Stimulated activated CD8-positive, alpha-beta memory T cell treated with anti-CD3 and anti-CD28 coated beads, Interleukin-12 subunit alpha, Interleukin-12 subunit beta, amount 100 ng/mL, for 24 hours (primary cell): ENCODE results near the gene KRT74.
A peak's percentile ranks its signal among the peaks of the same experiment; 100 is the strongest.
"Not testable (repeated sequence)": the region's sequence is repeated elsewhere in the genome, so short reads cannot be mapped to it uniquely, and the experiment has no call there.

ENCODE experiments used
- DNase-seq: peaks from one replicate; pipeline ENCODE4 v3.0.0-alpha.2; 2020; ENCODE audit errors: extremely low read depth

KRT74 gene

DNA sequence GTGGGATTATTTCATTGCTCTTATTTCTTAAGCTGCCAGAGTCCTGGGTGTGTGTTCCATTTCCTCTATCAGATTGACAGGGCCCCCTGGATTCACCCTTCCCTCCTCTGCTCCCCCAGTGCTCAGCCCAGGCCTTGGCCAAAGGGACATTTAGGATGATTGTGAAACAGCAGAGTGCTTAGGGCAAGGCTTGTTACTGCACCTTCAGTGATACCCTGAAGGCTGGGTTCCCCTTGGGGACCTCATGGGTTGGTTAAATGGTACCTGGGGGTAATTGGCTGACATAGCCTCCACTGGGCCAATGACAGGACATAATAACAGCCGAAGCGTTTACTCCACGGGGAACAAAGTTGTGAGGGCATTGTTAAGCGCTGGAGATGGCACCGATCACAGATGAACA lies 28.9 kb upstream of the KRT74 start:
- no peak for DNase-seq

DNA sequence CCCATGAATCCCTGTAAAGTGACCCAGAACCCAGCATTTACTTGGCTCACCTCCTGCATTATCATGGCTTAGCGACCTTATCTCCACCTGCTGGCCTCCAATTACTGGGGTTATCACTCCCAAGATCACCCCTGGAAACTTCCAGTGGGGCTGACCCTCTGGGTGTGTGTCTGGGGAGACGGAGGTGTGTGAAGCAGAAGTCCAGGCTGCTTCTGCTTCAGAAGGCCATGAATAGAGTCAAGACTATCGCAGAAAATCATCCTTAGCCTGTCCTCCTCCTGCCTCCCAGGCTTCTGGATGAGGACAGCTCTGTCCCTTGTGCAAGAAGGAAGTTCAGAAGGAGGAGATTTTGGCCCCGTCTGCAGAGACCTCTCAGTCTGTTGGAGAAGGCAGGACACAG lies 28.0 kb upstream of the KRT74 start:
- no peak for DNase-seq

DNA sequence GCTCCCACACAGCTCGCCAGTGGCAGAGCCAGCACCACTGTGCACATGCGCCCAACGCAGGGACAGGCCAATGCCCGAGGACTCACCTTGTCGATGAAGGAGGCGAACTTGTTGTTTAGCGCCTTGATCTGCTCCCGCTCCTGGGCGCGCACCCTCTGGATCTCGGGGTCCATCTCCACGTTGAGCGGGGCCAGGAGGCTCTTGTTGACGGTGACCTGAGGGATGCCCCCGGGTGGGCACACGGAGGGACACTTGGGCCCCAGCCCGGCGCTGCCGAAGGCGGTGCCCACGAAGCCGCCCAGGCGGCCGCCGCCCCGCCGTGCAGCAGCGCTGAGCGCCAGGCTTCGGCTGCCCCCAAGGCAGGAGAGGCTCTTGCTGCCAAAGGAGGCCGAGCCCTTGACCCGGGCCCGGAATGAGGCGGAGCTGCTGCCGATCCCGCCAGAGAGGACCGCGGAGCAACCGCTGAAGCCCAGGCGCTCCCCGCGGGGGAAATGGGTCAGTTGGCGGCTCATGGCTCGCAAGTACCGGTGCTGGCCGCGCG lies 27.4 kb upstream of the KRT74 start, which contains the start of gene KRT72:
Gene KRT72 (minus strand): TSS at position 523 of the 541 bp plus-strand sequence. CDS start 11 bp downstream, at position 512.
- no peak for DNase-seq

DNA sequence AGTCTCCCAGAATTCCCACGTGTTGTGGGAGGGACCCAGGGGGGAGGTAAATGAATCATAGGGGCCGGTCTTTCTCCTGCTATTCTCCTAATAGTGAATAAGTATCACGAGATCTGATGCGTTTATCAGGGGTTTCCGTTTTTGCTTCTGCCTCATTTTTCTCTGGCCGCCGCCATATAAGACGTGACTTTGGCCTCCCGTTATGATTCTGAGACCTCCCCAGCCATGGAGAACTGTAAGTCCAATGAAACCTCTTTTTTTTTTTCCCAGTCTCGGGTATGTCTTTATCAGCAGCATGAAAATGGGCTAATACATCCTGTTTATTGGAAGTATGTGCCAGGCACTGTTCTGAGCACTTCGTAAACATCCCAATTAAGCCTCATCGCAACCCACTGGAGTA lies 26.8 kb upstream of the KRT74 start:
- no peak for DNase-seq

DNA sequence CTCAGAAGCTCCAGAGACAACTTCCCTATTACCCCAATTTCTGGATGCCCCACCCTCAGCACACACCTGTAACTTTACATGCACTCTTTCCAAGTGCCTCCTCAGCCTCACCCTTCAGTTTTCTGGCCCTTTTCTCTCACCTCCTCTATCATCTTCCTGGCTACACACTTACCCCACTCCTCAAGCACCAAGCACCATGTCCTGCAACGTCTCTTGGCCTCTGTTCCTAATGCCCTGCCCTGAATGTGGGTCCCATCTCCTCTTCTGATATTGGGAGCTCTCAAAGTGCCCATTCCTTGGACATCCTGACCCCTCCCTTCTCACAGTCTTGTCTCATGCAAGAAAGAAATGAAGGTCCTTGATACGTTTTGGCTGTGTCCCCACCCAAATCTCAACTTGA lies 26.4 kb upstream of the KRT74 start:
- no peak for DNase-seq

DNA sequence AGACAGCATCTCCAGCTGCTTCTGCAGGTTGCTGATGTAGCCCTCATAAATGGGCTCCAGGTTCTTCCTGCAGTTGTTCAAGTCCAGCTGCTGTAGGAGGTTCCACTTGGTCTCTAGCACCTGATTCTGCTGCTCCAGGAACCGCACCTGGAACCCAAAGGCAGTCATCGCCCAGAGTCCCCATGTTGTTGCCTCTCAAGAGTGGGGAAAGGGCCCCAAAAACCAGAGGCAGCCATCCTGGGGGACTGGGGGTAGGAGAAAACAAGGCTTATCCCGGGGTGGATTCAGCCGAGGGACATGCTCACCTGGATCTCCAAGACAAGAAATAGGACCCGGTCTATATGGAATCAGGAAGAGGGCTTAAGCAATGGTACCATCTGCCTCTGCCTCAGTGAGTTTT lies 25.3 kb upstream of the KRT74 start:
- DNase-seq, result no peak

DNA sequence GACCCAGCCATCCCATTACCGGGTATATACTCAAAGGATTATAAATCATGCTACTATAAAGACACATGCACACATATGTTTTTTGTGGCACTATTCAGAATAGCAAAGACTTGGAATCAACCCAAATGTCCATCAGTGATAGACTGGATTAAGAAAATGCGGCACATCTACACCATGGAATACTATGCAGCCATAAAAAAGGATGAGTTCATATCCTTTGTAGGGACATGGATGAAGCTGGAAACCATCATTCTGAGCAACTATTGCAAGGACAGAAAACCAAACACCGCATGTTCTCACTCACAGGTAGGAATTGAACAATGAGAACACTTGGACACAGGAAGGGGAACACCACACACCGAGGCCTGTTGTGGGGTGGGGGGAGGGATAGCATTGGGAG lies 20.6 kb upstream of the KRT74 start:
- DNase-seq, result not testable (repeated sequence)

DNA sequence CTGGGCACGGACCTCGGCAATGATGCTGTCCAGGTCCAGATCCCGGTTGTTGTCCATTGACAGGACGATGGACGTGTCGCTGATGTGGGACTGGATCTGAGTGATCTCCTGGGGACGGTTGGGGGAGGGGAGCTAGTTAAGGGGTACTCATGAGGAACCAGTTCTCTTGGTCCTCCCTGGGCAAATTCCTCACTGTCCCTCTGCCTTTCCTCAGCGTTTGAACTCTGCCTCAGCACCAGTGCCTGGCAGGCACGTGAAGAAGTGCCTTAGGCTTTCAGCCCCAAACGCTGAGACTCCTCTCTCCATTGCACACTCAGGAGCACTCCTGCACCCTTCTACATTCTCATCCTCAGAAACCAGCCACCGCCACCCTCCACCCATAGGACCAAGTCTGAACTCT lies 17.9 kb upstream of the KRT74 start:
- no peak for DNase-seq

DNA sequence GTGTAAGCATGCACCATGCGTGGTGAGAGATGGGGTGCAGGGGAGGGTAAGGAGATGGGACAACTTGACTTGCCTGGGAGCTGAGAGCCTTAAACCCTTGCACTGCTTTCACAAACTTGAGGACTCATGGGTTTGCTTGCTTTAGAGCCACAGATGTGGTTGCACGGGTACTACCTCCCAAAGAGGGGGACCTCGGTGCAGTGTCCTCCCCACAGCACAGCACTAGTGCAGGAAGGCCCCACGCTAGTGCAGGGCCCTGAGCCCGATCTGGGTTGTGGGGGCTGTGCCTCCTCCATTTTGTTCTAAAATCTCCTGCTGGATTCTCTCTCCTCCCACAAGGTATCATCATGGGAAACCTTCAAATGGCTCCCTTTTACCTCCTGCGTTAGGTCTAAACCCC lies 16.4 kb upstream of the KRT74 start:
- no peak for DNase-seq

DNA sequence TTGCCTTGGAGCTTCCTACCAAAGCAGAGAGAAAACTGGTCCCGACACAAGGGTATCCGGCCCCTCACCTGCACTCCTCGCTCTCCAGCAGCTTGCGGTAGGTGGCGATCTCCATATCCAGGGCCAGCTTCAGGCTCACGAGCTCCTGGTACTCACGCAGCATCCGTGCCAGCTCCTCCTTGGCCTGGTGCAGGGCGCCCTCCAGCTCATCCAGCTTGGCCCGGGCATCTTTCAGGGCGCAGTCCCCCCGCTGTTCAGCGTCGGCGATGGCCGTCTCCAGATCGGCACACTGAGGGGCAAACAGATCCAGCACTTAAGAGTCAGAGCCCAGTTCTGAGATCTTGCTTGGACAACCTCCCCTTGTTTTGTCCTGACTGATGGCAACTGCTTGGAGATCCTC lies 13.9 kb upstream of the KRT74 start:
- no peak for DNase-seq

DNA sequence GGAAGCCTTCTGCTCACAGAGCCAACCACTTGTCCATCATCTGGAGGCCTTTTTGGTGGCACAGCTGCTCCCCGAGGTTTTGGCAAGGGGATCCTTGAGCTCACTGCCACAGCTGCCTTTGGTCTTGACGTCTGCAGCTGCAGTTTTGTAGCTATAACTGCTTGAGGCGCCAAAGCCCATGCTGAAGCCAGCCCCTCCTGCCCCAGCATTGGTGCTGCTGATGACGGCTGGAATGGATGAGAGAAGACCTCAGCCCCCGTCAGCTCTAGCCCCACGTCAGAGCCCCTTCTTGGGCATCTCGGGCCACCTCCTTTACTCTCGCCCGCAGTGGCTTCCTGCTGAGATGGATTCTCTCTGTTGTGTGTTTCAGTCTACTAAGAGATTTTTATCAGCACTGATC lies 12.3 kb upstream of the KRT74 start:
- no peak for DNase-seq

DNA sequence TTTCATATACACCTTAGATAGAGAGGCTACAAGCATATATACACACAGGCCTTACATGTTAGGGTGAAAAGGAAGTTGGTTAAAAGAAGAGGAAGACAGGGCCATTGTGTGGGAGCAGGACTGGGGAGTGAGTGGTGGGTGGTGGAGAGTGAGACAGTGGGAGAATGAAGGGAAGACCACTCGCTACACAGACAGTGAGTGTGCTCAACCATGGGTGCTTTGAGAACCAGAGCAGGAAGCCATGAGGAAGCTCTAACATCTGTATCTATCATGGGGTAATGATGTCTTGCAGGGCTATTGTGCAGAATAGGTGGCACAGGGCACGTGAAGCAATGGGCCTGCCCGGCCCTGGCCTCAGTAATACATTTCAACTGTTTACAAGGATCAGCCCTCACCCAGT lies 11.4 kb upstream of the KRT74 start:
- DNase-seq, result no peak

DNA sequence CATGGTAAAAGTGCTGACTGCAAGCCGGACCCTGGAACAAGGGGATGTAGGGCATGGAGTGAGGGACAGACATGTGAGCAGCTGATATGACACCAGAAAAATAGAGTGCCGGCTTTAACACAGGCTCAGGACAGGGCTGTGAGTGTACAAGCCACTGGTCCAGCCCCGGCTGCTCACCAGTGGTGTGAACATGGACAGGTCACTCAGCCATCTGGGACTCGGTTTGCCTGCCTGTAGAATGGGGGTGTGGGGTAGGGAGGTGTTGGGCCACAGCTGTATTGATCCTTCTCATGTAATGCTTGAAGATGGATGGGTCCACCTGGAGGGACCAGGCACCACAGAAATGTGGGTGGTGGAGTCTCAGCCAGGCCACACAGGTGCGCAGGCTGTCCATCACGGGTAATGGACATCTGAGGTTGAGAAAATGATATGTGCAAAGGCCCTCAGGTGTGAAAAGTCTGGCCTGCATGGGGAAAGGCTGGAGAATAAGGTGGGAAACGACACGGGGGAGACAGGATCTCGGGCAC lies 10.6 kb upstream of the KRT74 start:
- DNase-seq, result no peak

DNA sequence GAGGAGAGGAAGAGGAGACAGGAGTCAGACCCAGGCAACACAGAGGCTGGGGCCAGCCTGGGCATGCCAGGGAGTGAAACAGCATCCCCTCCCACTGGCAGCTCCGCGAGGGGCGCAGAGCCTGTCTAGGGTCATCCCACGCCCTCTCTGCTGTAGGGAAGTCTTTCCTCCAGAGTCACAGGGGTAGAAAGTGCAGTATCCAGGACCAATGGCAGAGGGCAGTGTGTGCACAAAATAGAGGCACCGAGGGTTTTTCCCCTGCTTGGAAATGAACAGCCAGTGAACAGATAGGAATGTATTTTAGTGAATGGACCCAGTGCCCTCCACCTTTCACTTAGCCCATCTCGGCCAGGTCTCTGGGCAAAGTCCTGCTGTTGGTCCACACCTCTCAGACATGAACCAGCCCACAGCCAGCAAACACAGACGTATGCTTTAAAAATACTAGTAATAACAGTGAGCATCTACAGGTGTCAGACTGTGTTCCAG lies 9.4 kb upstream of the KRT74 start:
- peak; percentile 19 for DNase-seq

DNA sequence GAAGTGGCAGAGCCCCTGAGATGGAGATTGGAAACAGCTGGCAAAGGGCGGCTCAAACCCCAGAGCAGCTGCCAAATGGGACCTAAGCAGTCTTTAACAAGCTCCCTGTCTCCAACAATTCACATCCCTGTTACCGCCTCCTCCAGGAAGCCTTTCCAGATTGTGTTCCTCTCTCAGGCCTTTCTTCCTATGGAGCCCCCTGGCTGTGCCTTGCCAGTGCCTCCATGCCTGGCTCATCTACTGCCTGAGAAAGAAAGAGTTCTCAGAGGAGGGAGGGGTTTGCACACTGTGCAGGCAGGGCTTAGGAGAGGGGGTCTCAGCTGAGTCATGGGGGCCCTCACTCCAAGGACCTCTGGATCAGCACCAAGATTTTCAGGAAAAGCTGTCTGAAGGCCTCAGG lies 8.8 kb upstream of the KRT74 start:
- no peak for DNase-seq

DNA sequence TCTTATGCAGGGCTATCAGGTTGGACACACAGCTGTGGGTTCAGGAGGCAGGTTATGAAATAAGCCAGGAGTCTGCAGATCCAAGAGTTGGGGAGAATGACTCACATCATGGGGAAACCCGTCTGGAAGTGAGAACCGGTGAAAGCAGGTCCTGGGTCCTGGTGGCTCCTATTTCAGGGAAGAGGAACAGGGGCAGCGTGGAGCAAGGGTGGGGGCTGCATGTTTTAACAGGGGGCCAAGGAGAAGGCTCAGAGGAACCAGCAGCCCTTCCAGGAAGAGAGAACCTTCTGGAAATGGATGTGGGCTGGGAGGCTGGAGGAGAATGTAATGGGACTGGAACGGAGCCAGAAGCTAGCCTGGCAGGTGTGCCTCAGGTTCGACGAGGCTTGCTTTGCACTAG lies 7.8 kb upstream of the KRT74 start:
- DNase-seq, result no peak

DNA sequence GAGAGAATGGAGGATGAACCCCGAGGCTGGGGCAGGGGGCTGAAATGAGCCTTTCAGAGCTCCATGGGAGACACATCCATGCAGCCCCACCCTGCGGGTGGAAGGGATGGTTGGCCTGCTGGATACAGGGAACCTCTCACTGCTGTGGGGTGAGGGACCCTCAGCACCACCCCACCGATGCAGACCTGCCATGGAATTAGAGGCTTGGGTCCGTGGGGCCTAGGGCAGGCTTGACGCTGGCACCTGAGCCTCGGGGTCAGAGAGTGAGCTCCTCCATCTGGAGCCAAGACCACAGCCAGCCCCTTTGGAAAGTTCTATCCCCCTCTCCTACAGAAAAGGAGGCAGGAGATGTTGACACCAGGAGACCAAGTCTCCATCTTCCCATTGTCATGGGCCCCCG lies 7.4 kb upstream of the KRT74 start:
- DNase-seq, result no peak

DNA sequence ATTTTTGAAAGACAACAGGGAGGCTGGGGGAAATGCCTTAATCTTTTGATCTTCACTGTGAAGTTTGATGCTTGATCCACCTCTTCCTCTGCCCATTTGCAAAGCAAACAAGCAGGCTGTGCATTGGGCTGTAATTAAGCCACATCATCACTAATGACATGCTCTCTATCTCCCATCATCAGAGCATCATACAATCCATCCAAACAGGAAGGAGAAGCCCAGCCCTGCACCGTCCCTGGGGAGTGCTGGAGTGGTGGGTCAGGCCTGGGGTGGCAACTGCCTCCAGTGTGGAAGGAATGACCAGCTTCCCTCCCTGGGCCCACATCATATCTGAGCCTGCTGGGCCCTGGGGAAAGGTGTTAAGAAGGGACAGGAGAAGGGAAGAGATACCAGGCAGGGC lies 6.9 kb upstream of the KRT74 start:
- no peak for DNase-seq

DNA sequence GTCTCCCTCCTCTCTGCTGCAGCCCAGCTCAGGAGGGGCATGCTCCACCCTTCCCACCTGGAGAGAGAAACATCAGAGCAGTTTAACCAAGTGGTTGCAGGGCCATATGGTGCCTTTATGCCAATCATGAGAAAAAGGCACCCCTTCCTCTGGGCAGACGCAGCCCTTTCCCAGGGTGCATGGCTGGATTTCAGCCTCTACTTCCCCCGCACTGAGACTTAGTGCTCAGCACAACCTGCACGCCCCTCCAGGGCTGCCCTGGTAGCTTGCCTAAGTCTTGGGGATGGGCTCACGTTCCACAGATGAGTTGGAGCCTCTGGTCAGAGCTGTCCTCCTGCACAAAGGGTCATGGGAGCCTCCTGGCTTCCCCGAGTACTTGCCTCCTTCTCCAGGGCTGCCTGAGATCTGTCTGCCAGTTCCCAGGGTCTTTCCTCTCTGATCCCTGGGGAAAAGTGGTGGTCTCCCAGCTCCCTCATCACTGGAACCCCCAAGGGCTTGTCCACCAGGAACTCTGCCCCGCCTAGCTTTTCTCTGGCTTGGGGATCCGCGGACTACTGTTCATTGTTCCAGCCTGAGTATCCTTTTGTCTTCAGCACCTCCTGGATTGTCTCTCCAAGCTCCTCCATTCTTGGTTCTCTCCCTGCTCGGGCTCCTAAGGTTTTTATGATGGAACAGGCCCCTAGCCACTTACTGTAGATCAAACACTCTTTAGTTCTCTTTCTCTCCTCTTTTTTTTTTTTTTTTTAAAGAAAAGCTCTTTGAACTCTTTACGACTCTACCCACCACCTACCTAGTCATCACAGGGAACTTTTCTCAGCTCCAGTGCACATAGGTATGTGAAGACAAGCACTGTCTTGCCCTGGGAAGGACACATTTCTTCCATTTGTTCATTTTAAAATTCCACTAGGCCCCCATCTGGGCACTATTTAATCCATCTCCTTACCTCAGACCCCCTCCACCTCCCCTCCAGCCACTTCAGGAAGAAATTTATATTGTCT lies 6.1 kb upstream of the KRT74 start:
- no peak for DNase-seq

DNA sequence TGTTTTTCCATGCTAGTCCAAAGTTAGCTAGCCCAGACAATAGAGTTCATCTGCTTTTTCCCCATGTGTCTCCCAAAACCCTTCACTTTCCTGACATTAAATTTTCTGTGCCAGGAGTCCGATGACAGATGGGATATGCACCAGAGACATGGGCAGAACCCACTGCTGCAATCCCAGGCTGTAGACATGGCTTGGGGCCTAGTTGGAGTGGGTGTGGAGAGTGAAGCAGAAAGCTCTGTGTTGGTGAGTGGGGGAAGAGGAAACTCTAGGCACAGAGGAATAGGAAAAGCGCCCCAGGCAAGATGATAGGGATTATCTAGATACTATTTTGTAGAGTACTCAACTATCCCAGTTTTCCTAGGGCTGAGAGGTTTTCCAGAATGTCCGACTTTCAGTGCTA lies 4.8 kb upstream of the KRT74 start:
- DNase-seq, result no peak

DNA sequence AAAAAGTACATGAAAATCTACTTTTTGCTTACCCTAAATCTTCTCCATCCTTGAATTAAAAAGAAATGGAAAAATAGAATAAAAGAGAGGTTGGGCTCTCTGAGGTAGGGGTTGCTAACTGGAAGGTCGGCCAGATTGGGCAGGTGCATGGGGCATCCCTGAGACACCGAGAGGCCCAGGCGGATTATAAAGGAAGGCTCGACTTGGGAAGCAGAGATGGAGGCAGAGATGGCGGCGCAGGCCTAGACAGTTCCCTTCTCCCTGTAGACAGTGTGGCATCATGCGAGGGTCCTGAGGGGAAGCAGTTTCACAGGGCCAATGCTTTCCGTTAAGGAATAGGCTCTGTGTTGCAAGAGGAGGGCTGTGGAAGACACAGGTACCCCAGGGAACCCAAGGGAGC lies 3.7 kb upstream of the KRT74 start:
- no peak for DNase-seq

DNA sequence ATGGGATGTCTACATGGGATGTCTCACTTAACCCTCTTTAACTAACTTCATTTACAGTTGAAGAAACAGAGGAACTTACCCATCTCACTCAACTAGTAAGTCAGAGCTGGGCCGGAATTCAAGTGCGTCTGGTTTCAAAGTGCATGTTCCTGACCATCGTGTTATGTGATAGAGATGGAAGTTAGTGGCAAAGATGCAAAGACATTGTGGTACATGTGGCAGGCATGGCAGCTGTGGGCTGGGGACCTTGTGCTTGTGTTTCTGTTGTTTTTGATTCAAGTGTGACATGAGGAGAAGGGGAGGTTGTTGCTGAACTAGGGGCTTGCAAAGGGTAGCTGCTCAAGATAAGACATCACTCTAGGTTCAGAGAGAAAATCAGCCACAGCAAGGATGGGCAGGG lies 2.3 kb upstream of the KRT74 start:
- no peak for DNase-seq

DNA sequence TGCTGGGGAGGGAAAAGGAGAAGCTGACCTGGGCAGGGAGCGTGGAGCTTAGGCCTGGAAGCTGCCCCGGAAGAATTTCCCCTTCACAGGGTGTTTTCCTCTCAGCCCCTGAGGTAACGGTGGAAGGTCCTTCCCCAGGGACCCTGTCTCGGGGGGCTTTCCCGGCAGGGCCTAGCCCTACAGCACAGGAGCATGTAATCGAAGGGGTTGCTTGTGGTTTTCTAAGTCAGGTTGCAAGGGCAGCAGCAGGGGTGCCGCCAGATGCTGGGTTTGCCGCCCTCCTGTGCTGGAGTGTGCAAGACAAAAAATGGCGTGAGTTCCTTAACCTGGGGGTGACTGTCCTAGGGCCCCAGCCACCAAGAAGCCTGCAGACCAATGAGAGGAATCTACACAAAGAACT lies 1.6 kb upstream of the KRT74 start:
- DNase-seq, result no peak
